IgD-negative memory B cell (primary cell): ENCODE data around the gene SLC28A3. TPM values are rescaled to one million over a fixed set of nuclear protein-coding genes. Genes with fewer than 3 reads are reported as not detected.
"Not testable (repeated sequence)": the region's sequence is repeated elsewhere in the genome, so short reads cannot be mapped to it uniquely, and the experiment has no call there.

Source experiments
- H3K27ac Mint-ChIP-seq, 3 donors: one replicate each; pipeline ENCODE4 v1.8.0; 2020 to 2022; ENCODE audit warnings: mild to moderate bottlenecking in 3 of 3, mixed read lengths in 3 of 3, moderate library complexity in 1 of 3
- H3K27me3 Mint-ChIP-seq: one replicate; pipeline ENCODE4 v1.8.0; 2021; ENCODE audit warnings: mixed read lengths
- H3K36me3 Mint-ChIP-seq: one replicate; pipeline ENCODE4 v1.8.0; 2020; ENCODE audit warnings: mild to moderate bottlenecking, mixed read lengths
- H3K4me1 Mint-ChIP-seq, 3 donors: one replicate each; pipeline ENCODE4 v1.8.0; 2020 to 2022; ENCODE audit warnings: mixed read lengths in 3 of 3, mild to moderate bottlenecking in 1 of 3
- H3K4me3 Mint-ChIP-seq, 4 donors: one replicate each; pipeline ENCODE4 v1.8.0; 2020 to 2022; ENCODE audit warnings: mild to moderate bottlenecking in 4 of 4, mixed read lengths in 4 of 4, moderate library complexity in 3 of 4
- H3K9me3 Mint-ChIP-seq, 3 donors: one replicate each; pipeline ENCODE4 v1.8.0; 2020 to 2021; ENCODE audit warnings: mixed read lengths in 3 of 3, mild to moderate bottlenecking in 1 of 3
- polyA plus RNA-seq: library from polyadenylated mRNA; unstranded; fragments of 300-500 nt; fragmentation: Illumina TruSeq; gene quantifications from one replicate; pipeline ENCODE4 v1.2.3, GENCODE V29; 2021

The SLC28A3 gene, protein sequence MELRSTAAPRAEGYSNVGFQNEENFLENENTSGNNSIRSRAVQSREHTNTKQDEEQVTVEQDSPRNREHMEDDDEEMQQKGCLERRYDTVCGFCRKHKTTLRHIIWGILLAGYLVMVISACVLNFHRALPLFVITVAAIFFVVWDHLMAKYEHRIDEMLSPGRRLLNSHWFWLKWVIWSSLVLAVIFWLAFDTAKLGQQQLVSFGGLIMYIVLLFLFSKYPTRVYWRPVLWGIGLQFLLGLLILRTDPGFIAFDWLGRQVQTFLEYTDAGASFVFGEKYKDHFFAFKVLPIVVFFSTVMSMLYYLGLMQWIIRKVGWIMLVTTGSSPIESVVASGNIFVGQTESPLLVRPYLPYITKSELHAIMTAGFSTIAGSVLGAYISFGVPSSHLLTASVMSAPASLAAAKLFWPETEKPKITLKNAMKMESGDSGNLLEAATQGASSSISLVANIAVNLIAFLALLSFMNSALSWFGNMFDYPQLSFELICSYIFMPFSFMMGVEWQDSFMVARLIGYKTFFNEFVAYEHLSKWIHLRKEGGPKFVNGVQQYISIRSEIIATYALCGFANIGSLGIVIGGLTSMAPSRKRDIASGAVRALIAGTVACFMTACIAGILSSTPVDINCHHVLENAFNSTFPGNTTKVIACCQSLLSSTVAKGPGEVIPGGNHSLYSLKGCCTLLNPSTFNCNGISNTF
- polyA plus RNA-seq, result not detected

DNA sequence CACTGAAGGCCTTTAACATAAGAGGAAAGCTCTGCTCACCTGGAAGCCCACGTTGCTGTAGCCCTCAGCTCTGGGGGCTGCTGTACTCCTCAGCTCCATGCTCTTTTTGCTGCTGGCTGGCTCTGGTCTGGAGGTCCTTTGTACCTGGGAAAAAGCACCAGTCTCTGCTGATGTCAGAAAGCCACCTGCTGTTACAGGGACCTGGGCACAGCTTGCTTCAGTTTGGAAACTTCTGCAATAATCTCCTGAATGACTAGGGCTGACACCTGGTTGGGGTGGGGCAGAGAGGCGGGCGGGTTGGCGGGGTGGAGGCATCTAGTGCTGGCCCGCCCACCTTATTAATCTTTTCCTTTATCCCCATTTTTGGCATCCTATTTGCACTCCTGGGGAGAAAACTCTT lies at the start of gene SLC28A3:
Gene SLC28A3, minus strand, starts transcription at position 224 of the 400 bp plus-strand sequence. Its CDS starts 125 bp downstream, at position 99.
- peak within 1 kb of the TSS in 1 of 3 donors; percentile 5 for H3K27ac Mint-ChIP-seq
- peak within 1 kb of the TSS in 1 of 4 donors; percentile 52 for H3K4me3 Mint-ChIP-seq
- H3K9me3 Mint-ChIP-seq, result no peaks in the 10 kb centered on the region
- no peaks in the 10 kb centered on the region for H3K36me3 Mint-ChIP-seq
- H3K27me3 Mint-ChIP-seq, result peaks cover 4% of the 10 kb centered on the region
- no peaks in the 10 kb centered on the region for H3K4me1 Mint-ChIP-seq

DNA sequence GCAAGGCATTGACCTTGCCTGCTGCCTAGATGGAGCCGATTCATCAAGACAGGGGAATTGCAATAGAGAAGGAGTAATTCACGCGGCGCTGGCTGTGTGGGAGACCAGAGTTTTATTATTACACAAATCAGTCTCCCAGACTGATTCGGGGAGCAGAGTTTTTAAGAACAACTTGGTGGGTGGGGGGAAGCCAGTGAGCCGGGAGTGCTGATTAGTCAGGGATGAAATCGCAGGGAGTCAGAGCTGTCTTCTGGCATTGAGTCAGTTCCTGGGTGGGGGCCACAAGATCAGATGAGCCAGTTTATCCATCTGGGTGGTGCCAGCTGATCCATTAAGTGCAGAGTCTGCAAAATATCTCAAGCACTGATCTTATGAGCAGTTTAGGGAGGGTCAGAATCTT lies 49.7 kb upstream of the SLC28A3 start:
- not testable (repeated sequence) for H3K27me3 Mint-ChIP-seq, H3K9me3 Mint-ChIP-seq, H3K36me3 Mint-ChIP-seq, H3K4me3 Mint-ChIP-seq, H3K4me1 Mint-ChIP-seq, H3K27ac Mint-ChIP-seq

DNA sequence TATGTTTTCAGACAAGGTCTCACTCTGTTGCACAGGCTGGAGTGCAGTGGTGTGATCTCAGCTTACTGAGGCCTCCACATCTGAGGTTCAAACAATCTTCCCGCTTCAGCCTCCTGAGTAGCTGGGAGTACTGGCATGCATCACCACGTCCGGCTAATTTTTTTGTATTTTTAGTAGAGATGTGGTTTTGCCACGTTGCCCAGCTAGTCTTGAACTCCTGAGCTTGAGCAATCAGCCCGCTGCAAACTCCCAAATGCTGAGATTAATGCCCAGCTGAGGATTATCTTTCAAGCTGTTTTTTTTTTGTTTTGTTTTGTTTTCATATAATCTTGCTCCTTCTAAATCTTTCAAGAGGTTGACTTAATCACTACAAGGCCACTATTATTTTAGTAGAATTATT lies 47.3 kb upstream of the SLC28A3 start:
- H3K4me3 Mint-ChIP-seq, result no peak overlapping the region
- no peaks in the 10 kb centered on the region for H3K27me3 Mint-ChIP-seq
- no peaks in the 10 kb centered on the region for H3K4me1 Mint-ChIP-seq
- no peaks in the 10 kb centered on the region for H3K9me3 Mint-ChIP-seq
- H3K36me3 Mint-ChIP-seq, result no peaks in the 10 kb centered on the region
- no peak overlapping the region for H3K27ac Mint-ChIP-seq

DNA sequence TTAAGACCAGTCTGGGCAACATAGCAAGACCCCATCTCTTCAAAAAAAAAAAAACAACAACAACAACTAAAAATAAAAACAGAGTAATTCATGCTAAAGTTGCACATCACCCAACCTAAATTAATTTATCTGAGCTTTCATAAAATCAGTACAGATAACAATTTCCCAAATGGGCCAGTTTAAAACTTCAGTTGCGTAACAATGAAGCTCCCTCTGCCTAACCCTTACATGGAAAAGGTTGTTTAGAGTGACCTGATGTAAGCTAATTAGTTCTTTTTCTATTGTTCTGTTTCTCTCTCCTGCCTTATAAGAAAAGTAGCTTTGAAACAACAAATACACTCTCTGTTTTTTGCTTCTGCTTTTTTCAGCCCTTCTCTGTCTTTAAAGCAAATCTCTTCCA lies 46.2 kb upstream of the SLC28A3 start:
- Mint-ChIP-seq H3K4me1 (no peaks in the 10 kb centered on the region), H3K9me3 (no peaks in the 10 kb centered on the region), H3K4me3 (no peak overlapping the region), H3K36me3 (no peaks in the 10 kb centered on the region), H3K27me3 (no peaks in the 10 kb centered on the region), H3K27ac (no peak overlapping the region)

DNA sequence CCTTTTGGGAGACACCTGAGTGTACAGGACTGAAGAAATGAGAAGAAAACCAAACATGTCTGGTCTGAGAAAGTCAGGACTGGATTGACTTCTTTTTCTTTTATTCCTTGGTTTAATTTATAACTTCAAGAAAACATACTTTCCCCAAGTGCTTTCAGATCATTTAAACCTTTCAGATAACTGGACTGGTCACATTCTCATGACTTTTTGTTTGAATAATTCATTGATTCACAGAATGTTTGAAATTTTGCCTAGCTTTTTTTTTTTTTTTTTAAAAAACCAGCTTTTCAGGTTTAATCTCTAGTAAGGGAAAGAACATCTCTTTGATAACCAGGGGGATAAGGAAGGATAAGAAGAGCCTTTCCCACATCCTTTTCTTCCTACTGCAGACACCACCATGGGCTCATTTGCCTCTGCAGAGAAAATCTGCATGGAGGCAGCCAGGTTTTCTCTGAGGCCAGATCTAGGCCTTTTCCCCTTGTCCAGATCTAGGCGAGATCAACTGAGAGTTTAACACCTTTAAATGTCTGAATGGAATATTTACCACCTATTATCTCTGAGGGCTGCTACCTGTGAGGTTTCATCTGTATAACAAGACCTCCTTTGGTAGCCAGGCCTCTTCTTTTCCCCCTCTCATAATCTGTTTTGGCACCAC lies 45.0 kb upstream of the SLC28A3 start:
- no peaks in the 10 kb centered on the region for H3K27me3 Mint-ChIP-seq
- H3K27ac Mint-ChIP-seq, result no peak overlapping the region
- no peaks in the 10 kb centered on the region for H3K9me3 Mint-ChIP-seq
- H3K4me3 Mint-ChIP-seq, result no peak overlapping the region
- H3K4me1 Mint-ChIP-seq, result no peaks in the 10 kb centered on the region
- H3K36me3 Mint-ChIP-seq, result no peaks in the 10 kb centered on the region

DNA sequence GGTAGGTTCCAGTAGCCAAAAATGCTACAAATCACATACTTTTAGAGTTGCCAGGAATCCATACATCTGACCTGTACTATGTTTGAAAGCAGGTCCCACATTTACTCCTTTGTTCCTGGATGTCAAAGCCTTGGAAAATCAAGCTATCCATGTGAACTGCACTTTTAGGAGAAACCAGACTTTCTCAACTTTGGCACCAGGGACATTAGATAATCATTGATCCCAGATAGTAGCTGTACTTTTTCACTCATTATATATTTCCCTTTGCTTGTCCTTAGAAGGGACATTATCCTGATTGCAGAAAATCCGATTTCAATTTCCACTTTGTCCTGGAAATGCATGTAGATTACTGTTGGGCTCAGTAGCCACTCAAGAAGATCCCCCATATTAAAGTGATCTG lies 44.1 kb upstream of the SLC28A3 start:
- no peaks in the 10 kb centered on the region for H3K27me3 Mint-ChIP-seq
- no peaks in the 10 kb centered on the region for H3K36me3 Mint-ChIP-seq
- H3K27ac Mint-ChIP-seq, result no peak overlapping the region
- H3K4me1 Mint-ChIP-seq, result no peaks in the 10 kb centered on the region
- H3K9me3 Mint-ChIP-seq, result no peaks in the 10 kb centered on the region
- no peak overlapping the region for H3K4me3 Mint-ChIP-seq

- Mint-ChIP-seq H3K4me1 (peaks cover 0 to 2% (median 0%) of the 10 kb centered on the region in 3 donors), H3K4me3 (no peak overlapping the region), H3K27ac (no peak overlapping the region), H3K36me3 (no peaks in the 10 kb centered on the region), H3K27me3 (peaks cover 2% of the 10 kb centered on the region), H3K9me3 (no peaks in the 10 kb centered on the region)
These were observed 42.6 kb upstream of the SLC28A3 start for GRCh38 chr9:84383178-84383577.

DNA sequence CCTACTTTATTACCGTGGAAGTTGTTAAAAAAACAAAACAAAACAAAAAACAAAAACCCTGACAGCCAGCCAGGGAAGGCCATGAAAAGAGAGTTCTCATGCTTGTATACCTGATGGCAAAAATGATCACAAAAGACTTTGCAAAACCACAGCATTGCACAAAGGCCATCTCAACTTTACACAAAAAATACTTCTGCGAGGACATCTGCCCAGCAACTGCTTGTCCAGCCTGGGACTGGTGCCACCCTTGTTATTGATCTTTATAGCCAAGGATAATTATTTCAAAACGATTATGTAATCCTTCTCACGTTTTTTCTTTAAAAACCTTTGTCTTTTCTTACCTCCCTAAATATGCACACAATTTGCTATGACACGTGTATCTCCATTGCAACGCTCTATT lies 42.2 kb upstream of the SLC28A3 start:
- peaks cover 2% of the 10 kb centered on the region for H3K27me3 Mint-ChIP-seq
- H3K4me1 Mint-ChIP-seq, result peaks cover 0 to 2% (median 0%) of the 10 kb centered on the region in 3 donors
- no peak overlapping the region for H3K4me3 Mint-ChIP-seq
- H3K36me3 Mint-ChIP-seq, result no peaks in the 10 kb centered on the region
- H3K27ac Mint-ChIP-seq, result no peak overlapping the region
- H3K9me3 Mint-ChIP-seq, result no peaks in the 10 kb centered on the region

- peak overlapping the region in 1 of 3 donors; percentile 7 for H3K27ac Mint-ChIP-seq
- H3K36me3 Mint-ChIP-seq, result no peaks in the 10 kb centered on the region
- H3K9me3 Mint-ChIP-seq, result no peaks in the 10 kb centered on the region
- H3K4me1 Mint-ChIP-seq, result peaks cover 0 to 2% (median 0%) of the 10 kb centered on the region in 3 donors
- no peak overlapping the region for H3K4me3 Mint-ChIP-seq
- H3K27me3 Mint-ChIP-seq, result peaks cover 2% of the 10 kb centered on the region
These were observed 41.0 kb upstream of the SLC28A3 start for GRCh38 chr9:84381508-84381907.

DNA sequence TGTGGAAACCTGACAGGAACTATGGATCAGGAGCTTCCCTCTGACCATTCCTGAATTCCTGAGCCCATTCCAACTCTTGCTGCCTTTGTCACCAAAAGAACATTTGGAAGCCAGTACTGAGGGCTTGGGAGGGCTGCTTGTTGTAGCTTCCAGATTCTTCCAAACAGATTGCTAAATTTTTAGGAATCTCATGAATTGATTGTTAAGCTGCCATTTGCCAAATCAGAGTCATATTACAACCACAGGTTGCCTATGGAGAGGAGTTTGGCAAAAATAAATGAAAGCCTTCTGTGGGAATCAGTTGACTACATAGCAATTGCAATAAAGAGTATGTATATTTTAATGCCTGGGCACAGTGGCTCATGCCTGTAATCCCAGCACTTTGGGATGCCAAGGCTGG lies 39.2 kb upstream of the SLC28A3 start:
- no peak overlapping the region for H3K4me3 Mint-ChIP-seq
- peaks cover 5% of the 10 kb centered on the region for H3K27me3 Mint-ChIP-seq
- no peak overlapping the region for H3K27ac Mint-ChIP-seq
- peaks cover 0 to 2% (median 0%) of the 10 kb centered on the region in 3 donors for H3K4me1 Mint-ChIP-seq
- H3K36me3 Mint-ChIP-seq, result no peaks in the 10 kb centered on the region
- no peaks in the 10 kb centered on the region for H3K9me3 Mint-ChIP-seq

DNA sequence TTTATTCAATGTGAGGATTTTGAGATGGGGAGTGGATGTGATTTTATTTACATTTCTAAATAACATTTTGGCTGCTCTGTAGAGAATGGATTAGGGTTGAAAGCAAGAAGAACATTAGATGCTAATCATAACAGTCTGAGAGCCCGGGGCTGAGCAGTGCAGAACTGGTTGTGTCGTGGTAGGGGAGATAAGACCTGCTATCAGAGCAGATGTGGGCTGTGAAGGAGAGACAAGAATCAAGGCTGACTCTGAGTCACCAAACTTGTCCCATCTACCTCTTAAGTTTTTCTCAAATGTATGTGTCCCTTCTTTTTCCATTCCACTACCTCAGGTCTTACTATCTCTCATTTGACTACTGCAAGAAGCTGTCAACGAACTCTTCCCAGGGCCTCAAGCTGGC lies 35.4 kb upstream of the SLC28A3 start:
- H3K4me1 Mint-ChIP-seq, result peaks cover 0 to 2% (median 0%) of the 10 kb centered on the region in 3 donors
- no peak overlapping the region for H3K4me3 Mint-ChIP-seq
- no peaks in the 10 kb centered on the region for H3K36me3 Mint-ChIP-seq
- H3K9me3 Mint-ChIP-seq, result no peaks in the 10 kb centered on the region
- H3K27ac Mint-ChIP-seq, result no peak overlapping the region
- peaks cover 17% of the 10 kb centered on the region for H3K27me3 Mint-ChIP-seq

DNA sequence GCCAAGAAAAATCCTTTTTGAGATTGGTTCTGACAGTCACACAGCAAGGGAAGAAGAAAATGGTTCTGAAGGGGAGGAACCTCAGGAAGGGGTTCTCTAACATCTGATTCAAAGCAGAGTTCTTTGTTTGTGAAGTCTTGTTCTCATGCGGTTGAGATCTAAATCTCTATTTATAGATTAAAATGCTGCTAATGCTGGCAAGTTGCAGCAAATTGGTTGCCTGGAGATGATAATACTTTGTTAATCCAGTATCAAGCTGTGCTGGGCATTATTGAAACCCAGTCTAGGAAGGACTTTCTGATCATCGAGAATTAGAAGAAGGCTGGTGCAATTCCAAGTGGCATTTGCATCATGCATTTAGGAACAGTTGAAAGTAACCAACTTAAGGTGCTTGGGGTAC lies 34.0 kb upstream of the SLC28A3 start:
- Mint-ChIP-seq H3K27ac (no peak overlapping the region), H3K4me3 (no peak overlapping the region), H3K9me3 (no peaks in the 10 kb centered on the region), H3K27me3 (peaks cover 16% of the 10 kb centered on the region), H3K4me1 (peaks cover 0 to 2% (median 0%) of the 10 kb centered on the region in 3 donors), H3K36me3 (no peaks in the 10 kb centered on the region)

DNA sequence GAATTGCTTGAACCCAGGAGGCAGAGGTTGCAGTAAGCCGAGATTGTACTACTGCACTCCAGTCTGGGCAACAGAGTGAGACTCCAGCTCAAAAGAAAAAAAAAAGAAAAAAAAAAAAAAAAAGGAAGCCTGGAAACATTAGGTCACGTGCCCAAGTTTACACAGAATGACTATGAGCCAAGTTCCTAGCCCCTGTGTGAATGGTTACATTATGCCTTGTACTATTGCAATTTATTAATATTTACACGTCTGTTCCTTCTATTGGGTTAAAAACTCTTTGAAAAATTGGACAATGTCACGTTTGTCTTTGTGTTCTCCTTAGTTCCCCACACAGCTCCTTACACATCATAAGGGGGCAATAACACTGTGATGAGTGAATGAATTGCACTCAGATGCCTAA lies 33.5 kb upstream of the SLC28A3 start:
- H3K27ac Mint-ChIP-seq, result no peak overlapping the region
- H3K4me1 Mint-ChIP-seq, result no peaks in the 10 kb centered on the region
- H3K36me3 Mint-ChIP-seq, result no peaks in the 10 kb centered on the region
- H3K27me3 Mint-ChIP-seq, result peaks cover 14% of the 10 kb centered on the region
- no peaks in the 10 kb centered on the region for H3K9me3 Mint-ChIP-seq
- H3K4me3 Mint-ChIP-seq, result no peak overlapping the region

DNA sequence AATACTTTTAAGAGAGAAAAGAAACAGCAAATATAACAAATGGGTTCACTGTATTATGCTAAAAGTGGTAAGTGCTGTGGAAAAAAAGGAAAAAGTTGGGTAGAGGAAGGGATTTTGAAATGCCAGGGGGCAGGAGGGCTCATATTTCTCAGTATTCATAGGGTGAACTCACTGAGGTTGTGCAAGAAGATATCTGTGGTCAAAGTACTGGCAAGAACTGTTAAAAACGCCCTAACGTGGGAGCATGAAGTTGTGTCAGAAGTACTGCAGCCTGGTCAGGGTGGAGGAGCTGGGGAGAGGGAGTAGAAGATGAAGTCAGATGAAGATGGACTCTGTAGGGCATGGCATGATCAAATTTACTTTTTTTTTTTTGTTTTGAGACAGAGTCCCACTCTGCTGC lies 31.2 kb upstream of the SLC28A3 start:
- Mint-ChIP-seq H3K36me3 (no peaks in the 10 kb centered on the region), H3K9me3 (no peaks in the 10 kb centered on the region), H3K4me3 (no peak overlapping the region), H3K4me1 (no peaks in the 10 kb centered on the region), H3K27ac (no peak overlapping the region), H3K27me3 (peaks cover 14% of the 10 kb centered on the region)

GRCh38 chr9:84368601-84369000 lies 28.0 kb upstream of the SLC28A3 start:
- H3K27ac Mint-ChIP-seq, result no peak overlapping the region
- H3K36me3 Mint-ChIP-seq, result no peaks in the 10 kb centered on the region
- H3K9me3 Mint-ChIP-seq, result peaks cover 2 to 10% (median 10%) of the 10 kb centered on the region in 3 donors
- H3K4me1 Mint-ChIP-seq, result no peaks in the 10 kb centered on the region
- H3K27me3 Mint-ChIP-seq, result peaks cover 13% of the 10 kb centered on the region
- H3K4me3 Mint-ChIP-seq, result no peak overlapping the region
